OCI-LY3 (cell line): ENCODE results near the gene MKNK1.

Experiments used
- H2AFZ ChIP-seq: fragments of 200-600, 300-600 bp; shearing (Covaris generic); 2 replicates; pipeline ENCODE4 v1.6.0; 2014; ENCODE audit warnings: antibody characterized with exemption, low read depth, low read length
- H3K27ac ChIP-seq: fragments of 200-600, 300-600 bp; sonication (generic); 2 replicates; pipeline ENCODE4 v1.5.1; 2014; ENCODE audit warnings: mild to moderate bottlenecking, low read length, moderate library complexity, mixed read lengths
- H3K27me3 ChIP-seq: fragments of 200-600, 300-600 bp; sonication (generic); 2 replicates; pipeline ENCODE4 v1.6.1; 2014; ENCODE audit warnings: low read depth, low read length, mixed read lengths
- H3K36me3 ChIP-seq: fragments of 200-600, 300-600 bp; sonication (generic); replicated peaks from 2 replicates; pipeline ENCODE3; 2014; ENCODE audit warnings: low read depth, low read length, mixed read lengths
- H3K4me1 ChIP-seq: fragments of 300-600, 200-600 bp; sonication (generic); 2 replicates; pipeline ENCODE4 v1.6.1; 2014; ENCODE audit warnings: low read length, mixed read lengths
- H3K4me2 ChIP-seq: fragments of 200-600, 300-600 bp; sonication (generic); 2 replicates; pipeline ENCODE4 v1.6.1; 2014; ENCODE audit warnings: low read length, mixed read lengths
- H3K4me3 ChIP-seq: fragments of 300-600, 200-600 bp; sonication (generic); 2 replicates; pipeline ENCODE4 v1.5.1; 2014; ENCODE audit warnings: antibody characterized with exemption, mild to moderate bottlenecking, low read length, moderate library complexity
- H3K79me2 ChIP-seq: fragments of 300-600, 200-600 bp; shearing (Covaris generic); 2 replicates; pipeline ENCODE4 v1.6.1; 2014; ENCODE audit warnings: mild to moderate bottlenecking, low read length, mixed read lengths
- H3K9ac ChIP-seq: fragments of 300-600, 200-600 bp; shearing (Covaris generic); 2 replicates; pipeline ENCODE4 v1.6.0; 2014; ENCODE audit warnings: mild to moderate bottlenecking, low read length, moderate library complexity
- H3K9me3 ChIP-seq: fragments of 200-600, 300-600 bp; shearing (Covaris generic); 2 replicates; pipeline ENCODE4 v1.6.1; 2014; ENCODE audit warnings: low read length, mixed read lengths; ENCODE audit not compliant: insufficient read depth
- H4K20me1 ChIP-seq: fragments of 200-600, 300-600 bp; sonication (generic); 2 replicates; pipeline ENCODE4 v1.6.1; 2016; ENCODE audit warnings: low read length, mixed read lengths; ENCODE audit not compliant: insufficient read depth
- CTCF ChIP-seq: fragments of 200-600, 300-600 bp; sonication (generic); IDR thresholded peaks from 2 replicates; pipeline ENCODE4 v1.5.1; 2014; ENCODE audit warnings: antibody characterized with exemption, low read length, low read depth
- EZH2phosphoT487 ChIP-seq: fragments of 200-600 bp; shearing (Covaris generic); IDR thresholded peaks from 2 replicates; pipeline ENCODE4 v1.6.1; 2018; ENCODE audit warnings: antibody characterized with exemption, mixed run types, low read depth

Gene MKNK1

GRCh38 chr1:46613661-46614603 is 9.9 kb upstream of the MKNK1 start:
- H3K79me2 ChIP-seq, result no peaks in the 10 kb centered on the region
- no peaks in the 10 kb centered on the region for H4K20me1 ChIP-seq
- H2AFZ ChIP-seq, result no peak overlapping the region
- no peaks in the 10 kb centered on the region for H3K36me3 ChIP-seq
- H3K4me2 ChIP-seq, result no peak overlapping the region
- H3K27me3 ChIP-seq, result no peaks in the 10 kb centered on the region
- TF ChIP-seq EZH2phosphoT487 (no peak), CTCF (no peak)
- no peaks in the 10 kb centered on the region for H3K9me3 ChIP-seq
- no peak overlapping the region for H3K4me3 ChIP-seq
- H3K9ac ChIP-seq, result no peak overlapping the region
- peaks cover 9% of the 10 kb centered on the region; the same call in 1 of the 2 replicates for H3K4me1 ChIP-seq
- no peak overlapping the region for H3K27ac ChIP-seq

- Histone ChIP-seq H3K36me3 (no peaks in the 10 kb centered on the region), H3K79me2 (no peaks in the 10 kb centered on the region), H2AFZ (no peak overlapping the region), H3K9ac (no peak overlapping the region), H3K9me3 (no peaks in the 10 kb centered on the region), H3K4me2 (no peak overlapping the region), H3K4me3 (no peak overlapping the region), H3K27ac (no peak overlapping the region), H3K4me1 (peaks cover 9% of the 10 kb centered on the region; the same call in 1 of the 2 replicates), H4K20me1 (no peaks in the 10 kb centered on the region), H3K27me3 (no peaks in the 10 kb centered on the region)
- no peak for TF ChIP-seq EZH2phosphoT487
- TF ChIP-seq CTCF, result no peak
Observed at GRCh38 chr1:46612937-46613660, 9.0 kb upstream of the MKNK1 start.

- Histone ChIP-seq H3K27me3 (no peaks in the 10 kb centered on the region), H3K4me1 (peaks cover 6% of the 10 kb centered on the region; the same call in 1 of the 2 replicates), H3K27ac (no peak overlapping the region), H3K4me2 (no peak overlapping the region), H2AFZ (no peak overlapping the region), H3K79me2 (no peaks in the 10 kb centered on the region), H3K9me3 (no peaks in the 10 kb centered on the region), H3K4me3 (no peak overlapping the region), H3K36me3 (no peaks in the 10 kb centered on the region), H4K20me1 (no peaks in the 10 kb centered on the region), H3K9ac (no peak overlapping the region)
- TF ChIP-seq EZH2phosphoT487 (no peak), CTCF (no peak)
Observed at GRCh38 chr1:46611691-46612221, 7.7 kb upstream of the MKNK1 start.
